GM20000 (cell line): ENCODE data around the gene TBC1D19.

Source experiments
- DNase-seq: peaks from one replicate; pipeline ENCODE4 v3.0.0; 2012; ENCODE audit warnings: low spot score
- TF ChIP-seq, protein P1 (sequence below): IDR thresholded peaks from 2 replicates; pipeline ENCODE4 v1.5.1; 2012; ENCODE audit warnings: mild to moderate bottlenecking, control low read depth; ENCODE audit errors: extremely low read depth, missing control alignments

TBC1D19 gene

GRCh38 chr4:26796081-26796480, 212.2 kb downstream of the TBC1D19 start:
- TF ChIP-seq, protein P1, sequence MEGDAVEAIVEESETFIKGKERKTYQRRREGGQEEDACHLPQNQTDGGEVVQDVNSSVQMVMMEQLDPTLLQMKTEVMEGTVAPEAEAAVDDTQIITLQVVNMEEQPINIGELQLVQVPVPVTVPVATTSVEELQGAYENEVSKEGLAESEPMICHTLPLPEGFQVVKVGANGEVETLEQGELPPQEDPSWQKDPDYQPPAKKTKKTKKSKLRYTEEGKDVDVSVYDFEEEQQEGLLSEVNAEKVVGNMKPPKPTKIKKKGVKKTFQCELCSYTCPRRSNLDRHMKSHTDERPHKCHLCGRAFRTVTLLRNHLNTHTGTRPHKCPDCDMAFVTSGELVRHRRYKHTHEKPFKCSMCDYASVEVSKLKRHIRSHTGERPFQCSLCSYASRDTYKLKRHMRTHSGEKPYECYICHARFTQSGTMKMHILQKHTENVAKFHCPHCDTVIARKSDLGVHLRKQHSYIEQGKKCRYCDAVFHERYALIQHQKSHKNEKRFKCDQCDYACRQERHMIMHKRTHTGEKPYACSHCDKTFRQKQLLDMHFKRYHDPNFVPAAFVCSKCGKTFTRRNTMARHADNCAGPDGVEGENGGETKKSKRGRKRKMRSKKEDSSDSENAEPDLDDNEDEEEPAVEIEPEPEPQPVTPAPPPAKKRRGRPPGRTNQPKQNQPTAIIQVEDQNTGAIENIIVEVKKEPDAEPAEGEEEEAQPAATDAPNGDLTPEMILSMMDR: no peak
- no peak for DNase-seq

DNA sequence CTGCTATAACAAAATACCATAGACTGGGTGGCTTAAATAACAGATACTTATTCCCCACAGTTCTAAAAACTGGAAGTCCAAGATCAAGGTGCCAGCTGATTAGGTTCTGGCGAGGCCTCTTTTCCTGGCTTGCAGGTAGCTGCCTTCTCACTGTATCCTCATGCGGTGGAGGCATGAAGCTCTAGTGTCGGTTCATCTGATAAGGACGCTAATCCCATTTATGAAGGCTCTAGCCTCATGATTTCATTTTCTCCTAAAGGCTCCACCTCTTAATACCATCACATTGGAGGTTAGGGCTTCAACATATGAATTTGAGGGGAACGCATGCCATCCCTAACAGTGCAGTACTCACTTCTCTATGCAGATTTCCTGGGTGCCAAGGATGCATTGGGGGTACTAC, 218.9 kb downstream of the TBC1D19 start:
- TF ChIP-seq, protein P1: no peak
- DNase-seq: no peak

DNA sequence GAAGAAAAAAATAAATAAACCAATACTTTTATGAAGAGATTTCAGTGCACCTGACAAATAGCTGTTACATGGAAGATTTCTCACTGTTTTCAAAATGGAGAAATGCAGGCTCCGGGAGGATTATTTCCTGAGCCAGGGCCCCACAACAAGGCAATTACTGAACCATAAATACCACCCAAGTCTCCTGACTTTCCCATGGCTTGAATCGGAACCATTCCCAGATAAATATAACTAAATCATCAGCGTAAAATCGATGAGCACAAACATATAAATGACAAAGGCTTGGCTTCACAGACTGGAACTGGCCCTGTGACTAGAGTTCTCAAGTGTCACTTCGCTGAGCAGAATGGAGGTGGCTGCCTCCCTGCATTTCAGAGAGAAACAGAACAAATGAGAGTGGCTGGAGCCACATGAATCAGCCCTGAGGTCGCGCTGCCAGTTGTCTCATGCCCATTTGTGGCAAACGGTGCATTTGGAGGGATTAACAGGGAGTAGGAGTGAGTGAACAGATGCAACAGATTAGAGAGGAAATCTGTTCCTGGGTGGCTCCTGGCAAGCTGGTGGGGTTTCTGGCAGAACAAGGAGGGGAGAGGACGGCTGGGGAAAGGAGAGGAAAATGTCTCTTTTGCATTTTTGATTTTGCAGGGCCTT, 219.5 kb downstream of the TBC1D19 start:
- TF ChIP-seq, protein P1: no peak
- no peak for DNase-seq

GRCh38 chr4:26804451-26804850, 220.6 kb downstream of the TBC1D19 start:
- TF ChIP-seq, protein P1: no peak
- no peak for DNase-seq

DNA sequence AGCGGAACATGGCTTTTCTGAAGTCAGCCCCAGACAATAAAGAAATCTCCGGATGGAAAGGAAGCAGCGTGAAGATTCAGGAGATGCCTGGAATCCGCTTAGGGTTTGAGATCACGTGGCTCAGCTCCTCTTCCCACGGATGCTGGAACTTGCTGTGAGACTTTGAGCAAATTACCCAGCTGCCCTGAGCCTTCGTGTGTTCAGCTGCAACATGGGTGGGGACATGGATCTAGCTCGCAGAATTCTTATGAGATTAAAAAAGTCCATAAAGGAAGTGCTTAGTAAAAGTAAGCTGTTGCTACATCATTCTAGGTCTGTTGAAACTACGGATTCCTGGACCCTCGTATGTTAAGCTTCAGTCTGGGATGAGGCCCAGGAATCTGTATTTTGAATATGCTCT, 221.0 kb downstream of the TBC1D19 start:
- TF ChIP-seq, protein P1: no peak
- no peak for DNase-seq
